HCT116 (cell line): ENCODE results near the gene XPNPEP3. TPM values are rescaled to one million over a fixed set of nuclear protein-coding genes. Genes with fewer than 3 reads are reported as not detected.

Experiments
- ATAC-seq: fragments of 200-7000 bp; cut with Tn5 transposase; 2 replicates; pipeline ENCODE4 v1.9.1; 2020; ENCODE audit warnings: mild to moderate bottlenecking, moderate library complexity
- BruUV-seq: library from RNA; stranded (reverse); fragments of 400-500 nt; replicated peaks from 2 replicates; lab custom pipeline; 2021; lab: Mats Ljungman, UMichigan
- CTCF ChIA-PET: fragments of 300-600 bp; sonication (Branson Sonifier 250); formaldehyde crosslinking; loops from one replicate; lab custom pipeline; 2021; ENCODE audit warnings: antibody characterized with exemption; lab: Charles Lee
- POLR2A ChIA-PET: fragments of 300-600, 350-600 bp; sonication (Branson Sonifier 250); formaldehyde crosslinking; loops from one replicate; lab custom pipeline; 2021; ENCODE audit warnings: antibody characterized with exemption; lab: Charles Lee
- RAD21 ChIA-PET, 2 experiments: fragments of 300-600 bp; sonication (Branson Sonifier 250); formaldehyde crosslinking; loops; one replicate each; lab custom pipeline; 2023; ENCODE audit warnings: low total read pairs in 2 of 2; ENCODE audit not compliant: uncharacterized antibody in 2 of 2, unreplicated experiment in 2 of 2, low non-redundant PET in 1 of 2; lab: Charles Lee
- DNase-seq: peaks from one replicate; pipeline ENCODE4 v3.0.0-alpha.2; 2010; ENCODE audit warnings: low read depth, low spot score
- H2AFZ ChIP-seq: fragments of 200-600 bp; shearing (Covaris generic), sonication (generic); 2 replicates; pipeline ENCODE4 v1.6.1; 2017; ENCODE audit warnings: low read depth, mixed run types, mixed read lengths, antibody characterized with exemption, low read length; ENCODE audit not compliant: poor library complexity, severe bottlenecking
- H3K27ac ChIP-seq: 2 replicates; pipeline ENCODE4 v1.5.1; 2012; ENCODE audit warnings: low read depth, low read length
- H3K27me3 ChIP-seq: fragments of 200-600 bp; sonication (generic); 2 replicates; pipeline ENCODE4 v1.6.1; 2016; ENCODE audit warnings: mixed run types, low read length, mixed read lengths; ENCODE audit not compliant: insufficient read depth
- H3K36me3 ChIP-seq, 2 experiments: fragments of 200-500 bp in 1 of 2; fragments of 200-600 bp in 1 of 2; sonication (Bioruptor generic) in 1 of 2; sonication (generic) in 1 of 2; 2 replicates each; pipeline versions ENCODE4 v1.5.1 to v1.6.1; 2014 to 2016; ENCODE audit warnings: low read length in 2 of 2, inconsistent platforms in 1 of 2, mixed read lengths in 1 of 2, mixed run types in 1 of 2; ENCODE audit not compliant: insufficient read depth in 2 of 2, control insufficient read depth in 1 of 2
- H3K4me1 ChIP-seq, 2 experiments: fragments of 200-600 bp in 1 of 2; sonication (generic) in 1 of 2; 2 replicates each; pipeline versions ENCODE4 v1.5.1 to v1.6.1; 2012 to 2017; ENCODE audit warnings: low read length in 2 of 2, inconsistent platforms in 1 of 2, mild to moderate bottlenecking in 1 of 2, mixed read lengths in 1 of 2, mixed run types in 1 of 2, moderate library complexity in 1 of 2; ENCODE audit not compliant: insufficient read depth in 2 of 2, control insufficient read depth in 1 of 2
- H3K4me2 ChIP-seq: fragments of 200-600 bp; sonication (generic); 2 replicates; pipeline ENCODE4 v1.6.1; 2017; ENCODE audit warnings: mixed run types, low read length, mixed read lengths
- H3K4me3 ChIP-seq, 2 experiments: fragments of 200-600 bp in 1 of 2; sonication (generic) in 1 of 2; replicated peaks in 1 of 2; 2 replicates each; pipeline ENCODE4 v1.5.1; 2011 to 2016; ENCODE audit warnings: low read length in 2 of 2, control low read depth in 1 of 2, low read depth in 1 of 2, mild to moderate bottlenecking in 1 of 2, mixed read lengths in 1 of 2, mixed run types in 1 of 2
- H3K79me2 ChIP-seq: fragments of 200-600 bp; sonication (generic); 2 replicates; pipeline ENCODE4 v1.6.1; 2017; ENCODE audit warnings: mild to moderate bottlenecking, mixed run types, low read length, moderate library complexity, mixed read lengths; ENCODE audit not compliant: insufficient read depth
- H3K9ac ChIP-seq: fragments of 200-600 bp; sonication (generic); 2 replicates; pipeline ENCODE4 v1.6.1; 2016; ENCODE audit warnings: low read length, mixed read lengths
- H3K9me2 ChIP-seq: fragments of 200-600 bp; sonication (generic), shearing (Covaris generic); 2 replicates; pipeline ENCODE4 v1.6.1; 2017; ENCODE audit warnings: mixed run types, mild to moderate bottlenecking, moderate library complexity; ENCODE audit not compliant: insufficient read depth
- H3K9me3 ChIP-seq, 2 experiments: fragments of 200-500 bp in 1 of 2; fragments of 200-600 bp in 1 of 2; sonication (Bioruptor generic) in 1 of 2; sonication (generic) in 1 of 2; 2 replicates each; pipeline ENCODE4 v1.6.1; 2014 to 2017; ENCODE audit warnings: low read length in 2 of 2, mixed read lengths in 2 of 2, inconsistent platforms in 1 of 2, low read depth in 1 of 2, mild to moderate bottlenecking in 1 of 2, mixed run types in 1 of 2, moderate library complexity in 1 of 2; ENCODE audit not compliant: control insufficient read depth in 1 of 2, insufficient read depth in 1 of 2
- H4K20me1 ChIP-seq: fragments of 200-600 bp; sonication (generic), shearing (Covaris generic); 2 replicates; pipeline ENCODE4 v1.6.1; 2017; ENCODE audit warnings: mixed run types, mild to moderate bottlenecking, moderate library complexity; ENCODE audit not compliant: insufficient read depth
- CBX3 ChIP-seq: IDR thresholded peaks from 2 replicates; pipeline ENCODE4 v1.6.1; 2012; ENCODE audit warnings: low read depth
- CEBPB ChIP-seq: IDR thresholded peaks from 2 replicates; pipeline ENCODE4 v1.6.1; 2012; ENCODE audit warnings: low read depth
- EGR1 ChIP-seq: IDR thresholded peaks from 2 replicates; pipeline ENCODE4 v1.6.1; 2012; ENCODE audit warnings: low read depth
- ELF1 ChIP-seq: IDR thresholded peaks from 2 replicates; pipeline ENCODE4 v1.6.1; 2012; ENCODE audit warnings: low read depth, borderline replicate concordance
- EZH2phosphoT487 ChIP-seq: fragments of 200-600 bp; IDR thresholded peaks from 2 replicates; pipeline ENCODE4 v1.6.1; 2018; ENCODE audit warnings: antibody characterized with exemption, borderline replicate concordance
- FOSL1 ChIP-seq: IDR thresholded peaks from 2 replicates; pipeline ENCODE4 v1.6.1; 2012; ENCODE audit warnings: low read depth
- JUND ChIP-seq: IDR thresholded peaks from 2 replicates; pipeline ENCODE4 v1.6.1; 2012
- POLR2A ChIP-seq: IDR thresholded peaks from 2 replicates; pipeline ENCODE4 v1.7.0; 2011; ENCODE audit warnings: borderline replicate concordance; ENCODE audit not compliant: insufficient read depth, insufficient read length; ENCODE audit errors: extremely low read depth
- POLR2AphosphoS5 ChIP-seq: IDR thresholded peaks from 2 replicates; pipeline ENCODE4 v1.6.1; 2011; ENCODE audit warnings: mild to moderate bottlenecking, low read depth, low read length, moderate library complexity
- SIN3A ChIP-seq: IDR thresholded peaks from 2 replicates; pipeline ENCODE4 v1.6.1; 2012; ENCODE audit warnings: low read depth
- TCF7L2 ChIP-seq: IDR thresholded peaks from 2 replicates; pipeline ENCODE4 v1.7.0; 2011; ENCODE audit warnings: borderline replicate concordance, inconsistent platforms; ENCODE audit not compliant: insufficient read depth, insufficient read length; ENCODE audit errors: extremely low read depth
- ZNF274 ChIP-seq: fragments of 200-500 bp; sonication (Bioruptor generic); IDR thresholded peaks from 2 replicates; pipeline ENCODE4 v1.6.1; 2014; ENCODE audit warnings: mild to moderate bottlenecking, low read depth, low read length, inconsistent platforms
- intact Hi-C: fragments of 100-400 bp; cut with micrococcal nuclease; formaldehyde crosslinking; loops from 2 replicates; pipeline ENCODE4 v1.10.0; 2022
- total RNA-seq: library from RNA; stranded (reverse); gene quantifications from one replicate; pipeline ENCODE4 v1.2.1, GENCODE V29; 2021; ENCODE audit not compliant: unreplicated experiment
- TF ChIP-seq, protein P1 (sequence below): IDR thresholded peaks from 2 replicates; pipeline ENCODE4 v1.6.1; 2012; ENCODE audit warnings: low read depth
- TF ChIP-seq, protein P2 (sequence below): IDR thresholded peaks from 2 replicates; pipeline ENCODE4 v1.6.1; 2011; ENCODE audit warnings: mild to moderate bottlenecking, low read length, moderate library complexity; ENCODE audit not compliant: insufficient replicate concordance; ENCODE audit errors: extremely low read depth

Gene XPNPEP3
- total RNA-seq, 1 experiment from 2014 or later = 29.8 TPM

DNA sequence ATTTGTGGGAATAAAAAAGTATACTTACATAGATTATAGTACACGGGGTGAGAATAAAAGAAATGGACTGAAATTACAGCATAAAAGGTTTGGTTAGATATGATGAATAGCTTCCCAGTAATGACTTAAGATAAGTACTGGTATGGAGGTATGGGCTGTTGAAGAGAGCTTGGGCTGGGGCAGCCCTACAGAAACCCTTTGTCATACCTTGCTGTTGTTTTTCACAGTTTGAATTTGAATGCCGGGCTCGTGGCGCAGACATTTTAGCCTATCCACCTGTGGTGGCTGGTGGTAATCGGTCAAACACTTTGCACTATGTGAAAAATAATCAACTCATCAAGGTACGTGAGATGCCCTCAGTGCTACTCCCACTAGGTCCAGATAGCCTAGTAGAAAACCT is 51.9 kb downstream of the XPNPEP3 start:
- ChIA-PET POLR2A (no interaction called here), CTCF (interaction anchor here (1.0 to 2.5 kb wide), 2 partner anchors 10 to 14 kb away, joined by 3 to 8 read pairs; no protein-coding TSS in a partner anchor), RAD21 (no interaction called here)
- Histone ChIP-seq H3K9me2 (no peaks in the 10 kb centered on the region), H3K79me2 (no peaks in the 10 kb centered on the region), H3K27ac (no peak overlapping the region), H3K9ac (no peak overlapping the region), H3K4me1 (no peaks in the 10 kb centered on the region), H3K27me3 (no peaks in the 10 kb centered on the region), H3K36me3 (peaks cover 10 to 19% of the 10 kb centered on the region in 2 experiments; a peak in 2 of 4 replicates), H2AFZ (no peak overlapping the region), H3K9me3 (no peaks in the 10 kb centered on the region), H4K20me1 (no peaks in the 10 kb centered on the region), H3K4me3 (no peak overlapping the region), H3K4me2 (no peak overlapping the region)
- no TSS peak for BruUV-seq
- intact Hi-C loops = no loop called here
- DNase-seq (no peak), ATAC-seq (no peak)
- TF ChIP-seq, protein P1, sequence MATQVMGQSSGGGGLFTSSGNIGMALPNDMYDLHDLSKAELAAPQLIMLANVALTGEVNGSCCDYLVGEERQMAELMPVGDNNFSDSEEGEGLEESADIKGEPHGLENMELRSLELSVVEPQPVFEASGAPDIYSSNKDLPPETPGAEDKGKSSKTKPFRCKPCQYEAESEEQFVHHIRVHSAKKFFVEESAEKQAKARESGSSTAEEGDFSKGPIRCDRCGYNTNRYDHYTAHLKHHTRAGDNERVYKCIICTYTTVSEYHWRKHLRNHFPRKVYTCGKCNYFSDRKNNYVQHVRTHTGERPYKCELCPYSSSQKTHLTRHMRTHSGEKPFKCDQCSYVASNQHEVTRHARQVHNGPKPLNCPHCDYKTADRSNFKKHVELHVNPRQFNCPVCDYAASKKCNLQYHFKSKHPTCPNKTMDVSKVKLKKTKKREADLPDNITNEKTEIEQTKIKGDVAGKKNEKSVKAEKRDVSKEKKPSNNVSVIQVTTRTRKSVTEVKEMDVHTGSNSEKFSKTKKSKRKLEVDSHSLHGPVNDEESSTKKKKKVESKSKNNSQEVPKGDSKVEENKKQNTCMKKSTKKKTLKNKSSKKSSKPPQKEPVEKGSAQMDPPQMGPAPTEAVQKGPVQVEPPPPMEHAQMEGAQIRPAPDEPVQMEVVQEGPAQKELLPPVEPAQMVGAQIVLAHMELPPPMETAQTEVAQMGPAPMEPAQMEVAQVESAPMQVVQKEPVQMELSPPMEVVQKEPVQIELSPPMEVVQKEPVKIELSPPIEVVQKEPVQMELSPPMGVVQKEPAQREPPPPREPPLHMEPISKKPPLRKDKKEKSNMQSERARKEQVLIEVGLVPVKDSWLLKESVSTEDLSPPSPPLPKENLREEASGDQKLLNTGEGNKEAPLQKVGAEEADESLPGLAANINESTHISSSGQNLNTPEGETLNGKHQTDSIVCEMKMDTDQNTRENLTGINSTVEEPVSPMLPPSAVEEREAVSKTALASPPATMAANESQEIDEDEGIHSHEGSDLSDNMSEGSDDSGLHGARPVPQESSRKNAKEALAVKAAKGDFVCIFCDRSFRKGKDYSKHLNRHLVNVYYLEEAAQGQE = no peak
- TF ChIP-seq EZH2phosphoT487 (no peak), ZNF274 (no peak), CEBPB (no peak), POLR2AphosphoS5 (no peak), CBX3 (no peak), JUND (no peak), TCF7L2 (no peak), EGR1 (no peak), SIN3A (no peak), POLR2A (no peak), FOSL1 (no peak), ELF1 (no peak)
- TF ChIP-seq, protein P2, sequence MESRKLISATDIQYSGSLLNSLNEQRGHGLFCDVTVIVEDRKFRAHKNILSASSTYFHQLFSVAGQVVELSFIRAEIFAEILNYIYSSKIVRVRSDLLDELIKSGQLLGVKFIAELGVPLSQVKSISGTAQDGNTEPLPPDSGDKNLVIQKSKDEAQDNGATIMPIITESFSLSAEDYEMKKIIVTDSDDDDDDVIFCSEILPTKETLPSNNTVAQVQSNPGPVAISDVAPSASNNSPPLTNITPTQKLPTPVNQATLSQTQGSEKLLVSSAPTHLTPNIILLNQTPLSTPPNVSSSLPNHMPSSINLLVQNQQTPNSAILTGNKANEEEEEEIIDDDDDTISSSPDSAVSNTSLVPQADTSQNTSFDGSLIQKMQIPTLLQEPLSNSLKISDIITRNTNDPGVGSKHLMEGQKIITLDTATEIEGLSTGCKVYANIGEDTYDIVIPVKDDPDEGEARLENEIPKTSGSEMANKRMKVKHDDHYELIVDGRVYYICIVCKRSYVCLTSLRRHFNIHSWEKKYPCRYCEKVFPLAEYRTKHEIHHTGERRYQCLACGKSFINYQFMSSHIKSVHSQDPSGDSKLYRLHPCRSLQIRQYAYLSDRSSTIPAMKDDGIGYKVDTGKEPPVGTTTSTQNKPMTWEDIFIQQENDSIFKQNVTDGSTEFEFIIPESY = no peak
